HG03378 (cell line): ENCODE results near the gene ADI1.
"Not testable (repeated sequence)": the region's sequence is repeated elsewhere in the genome, so short reads cannot be mapped to it uniquely, and the experiment has no call there.

Source experiments
- ATAC-seq: cut with Tn5 transposase; IDR thresholded peaks from one replicate; pipeline ENCODE4 v1.9.1; 2021; ENCODE audit warnings: mild to moderate bottlenecking, moderate library complexity; ENCODE audit not compliant: unreplicated experiment

Gene ADI1

DNA sequence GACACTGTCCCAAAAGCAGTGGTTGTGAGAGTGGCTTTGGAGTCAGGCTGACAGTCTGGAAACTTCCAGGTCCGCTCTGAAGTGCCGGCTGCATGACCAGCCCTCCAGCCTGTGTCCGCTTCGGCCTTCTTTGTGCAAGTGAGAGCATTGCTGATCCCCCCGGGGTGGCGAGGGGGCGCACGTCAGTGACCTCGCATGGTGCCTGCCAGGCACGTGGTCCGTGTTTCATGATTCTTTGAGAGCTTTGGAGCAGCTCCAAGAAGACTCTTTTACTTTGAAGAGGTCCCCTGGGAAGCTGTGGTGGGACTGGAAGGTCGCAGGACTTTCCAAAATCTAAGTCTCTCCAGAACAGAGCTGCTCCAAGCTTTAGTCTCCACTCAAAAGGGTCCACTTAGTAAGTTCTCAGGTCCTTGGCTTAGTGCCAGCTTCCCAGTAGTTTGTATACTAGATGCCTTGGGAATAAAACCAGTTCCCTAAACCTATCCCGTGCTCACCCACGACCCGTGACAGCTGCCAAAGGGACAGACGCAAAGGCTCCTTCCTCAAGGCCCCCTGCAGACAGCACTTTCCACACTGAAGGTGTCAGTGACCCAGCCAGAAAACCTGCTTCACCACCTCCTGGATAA, 68.8 kb downstream of the ADI1 start:
- no peak for ATAC-seq

DNA sequence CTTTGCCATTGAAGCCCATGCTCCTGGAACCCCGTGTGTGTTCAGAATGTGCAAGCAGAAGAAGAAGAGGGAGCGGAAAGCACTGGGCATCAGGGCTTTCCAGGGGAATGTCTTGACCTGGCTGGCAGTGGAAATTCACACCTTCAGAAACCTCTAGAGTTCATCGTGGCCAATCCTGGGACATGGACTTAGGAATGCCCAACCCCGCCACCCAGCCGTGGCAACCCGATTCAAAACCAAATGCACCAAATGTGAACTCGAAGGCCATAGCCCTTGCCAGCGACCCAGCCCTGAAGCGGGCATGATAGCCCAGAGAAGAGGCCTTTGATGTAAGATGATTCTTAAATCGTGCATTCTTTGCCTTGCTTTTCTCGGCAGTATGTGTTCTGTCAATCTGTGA, 69.4 kb downstream of the ADI1 start:
- no peak for ATAC-seq

DNA sequence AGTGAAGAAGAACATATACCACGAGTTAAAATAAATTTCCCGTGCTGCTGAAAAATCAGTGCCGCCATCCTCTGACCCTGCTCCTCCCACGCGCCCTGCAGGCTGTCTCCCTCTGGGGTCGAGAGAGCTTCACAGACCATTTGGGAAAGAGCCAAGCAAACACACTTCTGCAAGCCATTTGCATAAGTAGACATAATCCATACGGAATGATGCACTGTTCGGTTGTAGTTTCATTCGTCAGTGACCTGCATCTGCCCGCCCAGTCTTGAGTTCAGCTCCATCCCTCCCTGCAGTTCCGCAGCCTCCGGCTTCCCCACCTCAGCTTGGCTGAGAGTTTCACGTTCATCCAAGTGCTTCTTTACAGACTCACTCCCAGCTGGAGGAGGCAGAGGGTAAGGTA, 70.2 kb downstream of the ADI1 start:
- no peak for ATAC-seq

- ATAC-seq, result not testable (repeated sequence)
Measured at GRCh38 chr2:3448441-3448911, 70.9 kb downstream of the ADI1 start.

DNA sequence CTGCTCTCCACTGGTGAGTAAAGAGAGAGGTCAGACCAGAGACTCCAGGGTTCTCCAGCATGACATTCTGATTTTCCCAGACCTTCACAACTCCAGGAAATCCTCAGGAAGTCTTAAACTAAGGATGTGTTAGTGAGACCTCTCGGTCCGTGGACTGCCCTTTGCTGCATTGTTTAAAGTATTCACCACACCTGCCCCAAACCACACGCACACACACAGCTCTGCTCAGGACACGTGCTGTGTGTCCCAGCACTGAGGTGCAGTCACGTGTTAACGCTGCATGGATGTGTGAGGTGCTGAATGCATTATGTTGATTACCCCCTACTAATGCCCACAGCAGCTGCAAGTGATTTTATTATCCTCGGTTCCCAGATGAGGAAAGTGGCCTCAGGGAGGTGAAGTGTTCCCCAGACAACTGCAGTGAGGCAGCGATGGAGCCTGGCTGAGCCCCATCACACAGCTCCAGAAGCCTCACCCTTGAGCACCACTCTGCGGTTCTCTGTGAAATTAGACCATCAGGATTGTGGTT, 71.5 kb downstream of the ADI1 start:
- ATAC-seq, result no peak
